Astrocyte (in vitro differentiated cells and primary cell): ENCODE data around the gene SLC35D1.

Experiments used
- EZH2 ChIP-seq: IDR thresholded peaks from 2 replicates; pipeline ENCODE4 v1.6.1; 2012; ENCODE audit warnings: mild to moderate bottlenecking, low read length, inconsistent platforms; ENCODE audit not compliant: insufficient read depth
- TF ChIP-seq, protein P1 (sequence below): IDR thresholded peaks from 2 replicates; pipeline ENCODE4 v1.5.1; 2011; ENCODE audit warnings: low read depth, mild to moderate bottlenecking, inconsistent platforms, low read length, moderate library complexity; ENCODE audit not compliant: insufficient read depth

- TF ChIP-seq, protein P1, sequence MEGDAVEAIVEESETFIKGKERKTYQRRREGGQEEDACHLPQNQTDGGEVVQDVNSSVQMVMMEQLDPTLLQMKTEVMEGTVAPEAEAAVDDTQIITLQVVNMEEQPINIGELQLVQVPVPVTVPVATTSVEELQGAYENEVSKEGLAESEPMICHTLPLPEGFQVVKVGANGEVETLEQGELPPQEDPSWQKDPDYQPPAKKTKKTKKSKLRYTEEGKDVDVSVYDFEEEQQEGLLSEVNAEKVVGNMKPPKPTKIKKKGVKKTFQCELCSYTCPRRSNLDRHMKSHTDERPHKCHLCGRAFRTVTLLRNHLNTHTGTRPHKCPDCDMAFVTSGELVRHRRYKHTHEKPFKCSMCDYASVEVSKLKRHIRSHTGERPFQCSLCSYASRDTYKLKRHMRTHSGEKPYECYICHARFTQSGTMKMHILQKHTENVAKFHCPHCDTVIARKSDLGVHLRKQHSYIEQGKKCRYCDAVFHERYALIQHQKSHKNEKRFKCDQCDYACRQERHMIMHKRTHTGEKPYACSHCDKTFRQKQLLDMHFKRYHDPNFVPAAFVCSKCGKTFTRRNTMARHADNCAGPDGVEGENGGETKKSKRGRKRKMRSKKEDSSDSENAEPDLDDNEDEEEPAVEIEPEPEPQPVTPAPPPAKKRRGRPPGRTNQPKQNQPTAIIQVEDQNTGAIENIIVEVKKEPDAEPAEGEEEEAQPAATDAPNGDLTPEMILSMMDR = no peak
- no peak for TF ChIP-seq EZH2
These were observed 34.5 kb upstream of the SLC35D1 start for GRCh38 chr1:67088440-67088839.
